Measurements from ENCODE around the gene TAOK3. TPM values are rescaled to one million over a fixed set of nuclear protein-coding genes. Genes with fewer than 3 reads are reported as not detected.

TAOK3 gene
- total RNA-seq (2022) (39.1 and 44.1 TPM in 2 replicates), Bru-seq, nascent RNA (percentile 82 among the genes with signal in this experiment), BruChase-seq, experiment 1, labeled RNA remaining after a 6-hour chase (percentile 75 among the genes with signal in this experiment), BruChase-seq, experiment 2, labeled RNA remaining after a 2-hour chase (percentile 67 among the genes with signal in this experiment)
- long read RNA-seq, full-length matches to known transcripts, result 16 of 41 reads
- long read RNA-seq, partial matches to known transcripts, result 8 of 41 reads
- long read RNA-seq, other reads (novel, unspliced or antisense), result 17 of 41 reads

- intact Hi-C loops (cut with micrococcal nuclease; ENCODE audit: unreplicated experiment), result loop anchor here (5.0 to 10.0 kb wide), 2 partner anchors 71 to 318 kb away; no protein-coding TSS in a partner anchor
- Mint-ChIP-seq H3K4me3 (ENCODE audit: low read depth, unreplicated experiment) (peak within 1 kb of the TSS; percentile 99), H3K27me3 (ENCODE audit: unreplicated experiment) (no peaks in the 10 kb centered on the region), H3K4me1 (ENCODE audit: low read depth, unreplicated experiment) (peaks cover 16% of the 10 kb centered on the region), H3K9me3 (ENCODE audit: low read depth, unreplicated experiment) (no peaks in the 10 kb centered on the region), H3K27ac (ENCODE audit: unreplicated experiment) (peak within 1 kb of the TSS; percentile 93), H3K36me3 (ENCODE audit: insufficient read depth, unreplicated experiment) (peaks cover 52% of the 10 kb centered on the region)
- CTCF ChIA-PET, result interaction anchor here (0.5 to 2.1 kb wide), 13 partner anchors 10 to 1530 kb away, joined by 3 to 12 read pairs (median 3); no protein-coding TSS in a partner anchor
- no peak for TF ChIP-seq CTCF (IDR thresholded peaks at IDR 0.05; ENCODE audit: unreplicated experiment)
- peak; percentile 99 for DNase-seq
- no TSS peak for BruUV-seq (replicated peaks)
Observed at GRCh38 chr12:118372541-118373495, at the start of gene TAOK3. TAOK3 (minus strand) TSS chr12:118372907; CDS start chr12:118255567, 117,340 bp downstream.

- H3K4me3 Mint-ChIP-seq (ENCODE audit: low read depth, unreplicated experiment), result no peak overlapping the region
- no peak overlapping the region for H3K27ac Mint-ChIP-seq (ENCODE audit: unreplicated experiment)
- H3K27me3 Mint-ChIP-seq (ENCODE audit: unreplicated experiment), result no peaks in the 10 kb centered on the region
- no peak for DNase-seq
- peaks cover 14% of the 10 kb centered on the region for H3K36me3 Mint-ChIP-seq (ENCODE audit: insufficient read depth, unreplicated experiment)
- BruUV-seq (replicated peaks), result no TSS peak
- intact Hi-C loops (cut with micrococcal nuclease; ENCODE audit: unreplicated experiment), result no loop called here
- no peak for TF ChIP-seq CTCF (IDR thresholded peaks at IDR 0.05; ENCODE audit: unreplicated experiment)
- H3K9me3 Mint-ChIP-seq (ENCODE audit: low read depth, unreplicated experiment), result no peaks in the 10 kb centered on the region
- CTCF ChIA-PET, result no interaction called here
- H3K4me1 Mint-ChIP-seq (ENCODE audit: low read depth, unreplicated experiment), result peaks cover 9% of the 10 kb centered on the region
Observed at GRCh38 chr12:118420673-118421072, 48.0 kb upstream of the TAOK3 start.

- Mint-ChIP-seq H3K27me3 (ENCODE audit: unreplicated experiment) (no peaks in the 10 kb centered on the region), H3K27ac (ENCODE audit: unreplicated experiment) (no peak overlapping the region), H3K36me3 (ENCODE audit: insufficient read depth, unreplicated experiment) (peaks cover 24% of the 10 kb centered on the region), H3K4me3 (ENCODE audit: low read depth, unreplicated experiment) (no peak overlapping the region), H3K9me3 (ENCODE audit: low read depth, unreplicated experiment) (no peaks in the 10 kb centered on the region), H3K4me1 (ENCODE audit: low read depth, unreplicated experiment) (peaks cover 9% of the 10 kb centered on the region)
- no TSS peak for BruUV-seq (replicated peaks)
- TF ChIP-seq CTCF (IDR thresholded peaks at IDR 0.05; ENCODE audit: unreplicated experiment), result no peak
- intact Hi-C loops (cut with micrococcal nuclease; ENCODE audit: unreplicated experiment), result no loop called here
- CTCF ChIA-PET, result interaction anchor here (0.5 kb wide), 1 partner anchor 112 kb away, joined by 7 read pairs; no protein-coding TSS in a partner anchor
- no peak for DNase-seq
Observed at GRCh38 chr12:118418385-118419057, 45.8 kb upstream of the TAOK3 start.

- no peak overlapping the region for H3K27ac Mint-ChIP-seq (ENCODE audit: unreplicated experiment)
- intact Hi-C loops (cut with micrococcal nuclease; ENCODE audit: unreplicated experiment), result no loop called here
- peaks cover 5% of the 10 kb centered on the region for H3K4me1 Mint-ChIP-seq (ENCODE audit: low read depth, unreplicated experiment)
- no peaks in the 10 kb centered on the region for H3K27me3 Mint-ChIP-seq (ENCODE audit: unreplicated experiment)
- H3K4me3 Mint-ChIP-seq (ENCODE audit: low read depth, unreplicated experiment), result no peak overlapping the region
- H3K9me3 Mint-ChIP-seq (ENCODE audit: low read depth, unreplicated experiment), result no peaks in the 10 kb centered on the region
- DNase-seq, result no peak
- peaks cover 24% of the 10 kb centered on the region for H3K36me3 Mint-ChIP-seq (ENCODE audit: insufficient read depth, unreplicated experiment)
- CTCF ChIA-PET, result interaction anchor here (0.6 kb wide), 1 partner anchor 1505 kb away, joined by 7 read pairs; no protein-coding TSS in a partner anchor
- TF ChIP-seq CTCF (IDR thresholded peaks at IDR 0.05; ENCODE audit: unreplicated experiment), result no peak
- no TSS peak for BruUV-seq (replicated peaks)
Observed at GRCh38 chr12:118417942-118418341, 45.2 kb upstream of the TAOK3 start.
